ENCODE measurements around the gene RAD54L2.
"Not testable (repeated sequence)": the region's sequence is repeated elsewhere in the genome, so short reads cannot be mapped to it uniquely, and the experiment has no call there.

The RAD54L2 gene

DNA sequence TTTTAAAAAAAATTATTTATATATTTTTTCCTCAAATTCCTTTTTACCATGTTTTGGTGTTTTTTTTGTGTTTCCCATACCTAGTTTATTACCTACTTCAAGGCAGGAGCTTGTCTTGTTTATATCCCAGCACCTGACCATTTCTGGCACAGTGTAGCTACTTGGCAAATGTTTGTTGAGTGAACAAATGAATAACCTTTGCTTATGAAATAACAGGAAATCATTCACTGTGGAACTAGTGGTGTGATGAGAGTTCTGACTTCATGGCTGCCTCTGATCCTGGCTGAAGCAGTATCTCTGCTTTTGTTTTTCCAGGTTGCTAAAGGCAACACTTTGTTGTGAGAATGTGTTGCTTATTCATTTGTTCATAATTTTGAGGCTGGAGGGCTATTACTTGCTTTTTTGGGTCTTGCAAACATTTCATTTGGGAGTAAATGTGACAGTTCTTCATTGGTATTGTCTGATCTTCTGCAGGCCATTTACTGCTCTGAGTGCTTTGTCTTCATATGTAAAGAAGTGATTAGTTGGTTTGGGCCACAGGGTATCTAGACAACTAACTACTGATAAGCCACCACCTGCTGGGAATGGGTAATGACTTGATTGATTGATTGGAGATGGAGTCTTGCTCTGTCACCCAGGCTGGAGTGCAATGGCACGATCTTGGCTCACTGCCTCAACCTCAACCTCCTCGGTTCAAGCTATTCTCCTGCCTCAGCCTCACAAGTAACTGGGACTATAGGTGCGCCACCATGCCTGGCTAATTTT lies 5.7 kb downstream of the RAD54L2 start:
- DNase-seq (ENCODE audit: low read depth), result no peak

DNA sequence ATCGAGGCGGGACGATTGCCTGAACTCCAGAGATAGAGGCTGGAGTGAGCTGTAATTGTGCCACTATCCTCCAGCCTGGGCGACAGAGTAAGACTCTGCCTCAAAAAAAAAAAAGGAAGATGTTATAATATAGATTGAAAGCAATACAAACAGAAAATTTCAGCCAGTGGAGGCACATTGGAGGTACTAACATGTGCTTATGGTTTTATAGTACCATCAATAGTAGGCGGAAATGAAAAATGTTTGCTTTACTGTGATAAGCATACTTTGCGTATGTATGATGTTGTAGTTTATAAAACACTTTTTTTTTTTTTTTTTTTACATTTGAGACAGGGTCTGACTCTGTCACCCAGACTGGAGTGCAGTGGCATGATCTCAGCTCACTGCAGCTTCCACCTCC lies 8.8 kb downstream of the RAD54L2 start:
- DNase-seq (ENCODE audit: low read depth), result no peak

DNA sequence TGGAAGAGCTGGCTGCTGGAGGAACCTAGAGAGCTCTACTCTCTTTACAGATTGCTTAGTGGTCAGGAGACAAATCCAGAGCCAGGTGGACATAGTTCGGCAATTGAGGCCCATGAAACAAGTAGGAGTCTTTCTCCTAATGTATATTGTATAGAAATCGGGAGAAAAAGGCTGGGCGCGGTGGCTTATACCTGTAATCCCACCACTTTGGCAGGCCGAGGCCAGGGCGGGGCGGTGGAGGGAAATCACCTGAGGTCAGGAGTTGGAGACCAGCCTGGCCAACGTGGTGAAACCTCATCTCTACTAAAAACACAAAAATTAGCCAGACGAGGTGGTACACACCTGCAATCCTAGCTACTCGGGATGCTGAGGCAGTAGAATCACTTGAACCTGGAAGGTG lies 10.8 kb downstream of the RAD54L2 start:
- no peak for DNase-seq (ENCODE audit: low read depth)

DNA sequence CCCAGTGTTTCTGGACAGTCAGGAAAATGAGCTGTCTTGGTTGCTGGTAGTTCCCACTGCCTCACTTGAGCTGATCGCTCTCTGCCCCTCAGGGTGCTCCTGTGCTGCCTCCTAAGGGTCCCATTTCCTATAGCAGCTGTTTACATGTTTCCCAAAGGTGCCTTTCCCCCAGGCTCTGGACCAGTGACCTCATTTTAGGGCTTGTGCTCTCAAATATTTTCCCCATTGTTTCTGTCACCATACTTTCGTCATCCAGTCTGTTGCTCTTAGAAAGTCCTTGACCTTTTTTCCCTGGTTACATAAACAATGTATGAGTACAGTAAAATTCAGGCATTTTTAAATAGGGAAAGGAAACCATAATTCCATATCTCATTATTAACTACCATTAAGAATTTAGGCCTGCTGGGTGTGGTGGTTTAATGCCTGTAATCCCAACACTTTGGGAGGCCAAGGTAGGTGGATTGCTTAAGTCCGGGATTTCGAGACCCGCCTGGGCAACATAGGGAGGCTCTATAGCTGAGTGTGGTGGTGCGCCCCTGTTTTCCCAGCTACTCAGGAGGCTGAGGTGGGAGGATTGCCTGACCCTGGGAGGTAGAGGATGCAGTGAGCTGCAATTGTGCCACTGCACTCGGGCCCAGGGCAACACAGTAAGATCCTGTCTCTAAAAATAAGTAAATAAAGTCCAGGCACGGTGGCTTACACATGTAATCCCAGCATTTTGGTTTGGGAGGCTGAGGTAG lies 11.7 kb downstream of the RAD54L2 start:
- DNase-seq (ENCODE audit: low read depth), result no peak

DNA sequence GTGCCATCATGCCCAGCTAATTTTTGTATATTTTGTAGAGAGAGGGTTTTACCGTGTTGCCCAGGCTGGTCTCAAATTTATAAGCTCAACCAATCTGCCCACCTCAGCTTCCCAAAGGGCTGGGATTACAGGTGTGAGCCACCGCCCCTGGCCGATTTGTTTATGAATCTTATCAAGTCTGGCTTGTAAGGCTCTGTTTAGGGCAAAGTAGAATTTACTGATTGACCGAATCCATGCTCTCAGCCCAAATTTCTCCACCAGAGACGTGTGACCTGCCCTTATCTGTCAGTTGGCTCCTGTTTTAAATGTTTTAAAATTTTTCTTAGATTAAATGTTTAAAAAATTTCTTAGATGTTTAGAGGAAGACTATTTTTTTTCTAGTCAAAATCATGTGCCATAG lies 19.5 kb downstream of the RAD54L2 start:
- DNase-seq (ENCODE audit: low read depth), result no peak

GRCh38 chr3:51559411-51559888 lies 20.9 kb downstream of the RAD54L2 start:
- DNase-seq (ENCODE audit: low read depth), result no peak

DNA sequence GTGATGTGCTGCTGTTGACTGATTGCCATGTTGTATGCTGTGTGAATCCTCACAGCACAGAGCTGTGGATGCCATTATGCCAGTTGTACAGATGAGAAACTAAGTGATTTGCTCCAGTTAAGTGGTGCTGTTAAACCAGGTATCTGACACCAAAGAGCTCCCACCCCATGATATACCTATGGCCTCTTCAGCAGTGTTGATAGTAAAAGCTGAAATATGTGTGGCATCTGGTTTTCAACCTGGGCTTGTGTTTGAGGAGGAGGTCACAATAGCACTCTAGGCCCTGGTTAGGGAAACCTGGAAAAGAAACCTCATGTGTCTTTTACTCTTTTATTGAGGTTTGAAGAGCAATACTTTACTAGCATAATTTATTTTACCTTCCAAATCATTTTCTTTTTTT lies 21.4 kb downstream of the RAD54L2 start:
- no peak for DNase-seq (ENCODE audit: low read depth)

- DNase-seq (ENCODE audit: low read depth), result not testable (repeated sequence)
Measured at GRCh38 chr3:51562403-51562802, 23.9 kb downstream of the RAD54L2 start.

GRCh38 chr3:51568036-51568435 lies 29.5 kb downstream of the RAD54L2 start:
- DNase-seq (ENCODE audit: low read depth), result no peak

DNA sequence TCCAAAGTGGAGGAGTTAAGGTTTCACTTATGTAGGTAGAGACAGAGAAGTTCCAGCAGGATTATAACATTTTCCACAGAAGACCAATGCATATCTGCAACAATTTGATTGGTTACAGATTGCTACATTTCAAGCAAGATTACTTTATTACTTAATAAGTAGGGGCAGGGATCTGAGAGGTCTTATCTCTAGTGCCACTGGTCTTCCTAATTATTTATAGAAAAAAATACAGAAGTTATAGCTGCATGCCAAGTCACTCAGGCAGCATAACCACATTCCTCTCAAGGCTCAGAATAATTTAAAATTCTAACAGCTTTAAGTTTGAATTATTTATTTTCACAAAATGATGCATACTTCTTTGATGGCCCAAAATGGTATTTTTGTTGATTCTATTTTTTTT lies 30.5 kb downstream of the RAD54L2 start:
- no peak for DNase-seq (ENCODE audit: low read depth)

DNA sequence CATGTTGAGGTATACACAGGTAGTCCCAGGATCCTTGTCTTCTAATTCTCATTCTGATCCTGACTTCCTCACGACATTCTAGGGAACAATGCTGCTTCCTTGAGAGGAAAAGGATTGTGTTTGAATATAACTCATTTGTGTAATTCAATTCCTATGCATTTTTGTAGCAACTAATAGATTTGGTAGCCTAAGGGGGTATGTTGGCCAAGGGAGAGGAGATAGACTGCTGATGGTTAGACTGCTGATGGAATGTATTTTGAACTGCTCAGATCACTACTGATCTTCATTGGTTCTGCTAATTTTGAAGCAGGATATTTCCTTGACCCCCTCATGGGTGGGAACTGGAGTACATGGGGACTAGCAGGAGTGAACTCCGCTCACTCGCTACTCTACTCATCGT lies 39.7 kb downstream of the RAD54L2 start:
- DNase-seq (ENCODE audit: low read depth), result no peak

- DNase-seq (ENCODE audit: low read depth), result no peak
Measured at GRCh38 chr3:51580418-51580817, 41.9 kb downstream of the RAD54L2 start.

GRCh38 chr3:51581524-51581923 lies 43.0 kb downstream of the RAD54L2 start:
- DNase-seq (ENCODE audit: low read depth), result no peak

- DNase-seq (ENCODE audit: low read depth), result no peak
Measured at GRCh38 chr3:51585197-51585596, 46.7 kb downstream of the RAD54L2 start.

GRCh38 chr3:51585871-51586270 lies 47.4 kb downstream of the RAD54L2 start:
- no peak for DNase-seq (ENCODE audit: low read depth)
